Body of pancreas (tissue), 4 donors: Measurements from ENCODE around the gene UGT1A6.

Experiments used
- POLR2A ChIP-seq, 3 donors: fragments of 450-650 bp; IDR thresholded peaks; one replicate each; pipeline ENCODE4 v1.6.1; 2016; ENCODE audit warnings: antibody characterized with exemption in 3 of 3, mild to moderate bottlenecking in 2 of 3
- TF ChIP-seq, protein P1 (sequence below), 7 experiments: fragments of 450-650 bp in 4 of 7; fragments of 200-600 bp in 3 of 7; sonication (generic) in 3 of 7; IDR thresholded peaks; one replicate each; pipeline ENCODE4 v1.5.1; 2016 to 2019; ENCODE audit warnings: antibody characterized with exemption in 7 of 7

DNA sequence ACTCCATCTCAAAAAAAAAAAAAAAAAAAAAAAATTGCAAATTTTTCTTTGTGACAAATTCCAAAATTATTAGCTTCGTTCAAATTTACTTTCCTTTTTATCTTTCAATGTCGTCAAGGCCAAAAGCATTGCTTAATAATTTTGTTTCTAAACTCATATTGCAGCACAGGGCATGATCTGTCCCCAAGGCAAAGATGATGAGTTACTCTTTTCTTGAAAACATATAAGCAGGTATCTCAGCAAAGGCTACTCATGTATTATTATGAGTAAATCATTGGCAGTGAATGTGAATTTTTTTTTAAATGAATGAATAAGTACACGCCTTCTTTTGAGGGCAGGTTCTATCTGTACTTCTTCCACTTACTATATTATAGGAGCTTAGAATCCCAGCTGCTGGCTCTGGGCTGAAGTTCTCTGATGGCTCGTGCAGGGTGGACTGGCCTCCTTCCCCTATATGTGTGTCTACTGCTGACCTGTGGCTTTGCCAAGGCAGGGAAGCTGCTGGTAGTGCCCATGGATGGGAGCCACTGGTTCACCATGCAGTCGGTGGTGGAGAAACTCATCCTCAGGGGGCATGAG lies 11.1 kb upstream of the UGT1A6 start, which contains the start of gene UGT1A7:
- TF ChIP-seq, protein P1, sequence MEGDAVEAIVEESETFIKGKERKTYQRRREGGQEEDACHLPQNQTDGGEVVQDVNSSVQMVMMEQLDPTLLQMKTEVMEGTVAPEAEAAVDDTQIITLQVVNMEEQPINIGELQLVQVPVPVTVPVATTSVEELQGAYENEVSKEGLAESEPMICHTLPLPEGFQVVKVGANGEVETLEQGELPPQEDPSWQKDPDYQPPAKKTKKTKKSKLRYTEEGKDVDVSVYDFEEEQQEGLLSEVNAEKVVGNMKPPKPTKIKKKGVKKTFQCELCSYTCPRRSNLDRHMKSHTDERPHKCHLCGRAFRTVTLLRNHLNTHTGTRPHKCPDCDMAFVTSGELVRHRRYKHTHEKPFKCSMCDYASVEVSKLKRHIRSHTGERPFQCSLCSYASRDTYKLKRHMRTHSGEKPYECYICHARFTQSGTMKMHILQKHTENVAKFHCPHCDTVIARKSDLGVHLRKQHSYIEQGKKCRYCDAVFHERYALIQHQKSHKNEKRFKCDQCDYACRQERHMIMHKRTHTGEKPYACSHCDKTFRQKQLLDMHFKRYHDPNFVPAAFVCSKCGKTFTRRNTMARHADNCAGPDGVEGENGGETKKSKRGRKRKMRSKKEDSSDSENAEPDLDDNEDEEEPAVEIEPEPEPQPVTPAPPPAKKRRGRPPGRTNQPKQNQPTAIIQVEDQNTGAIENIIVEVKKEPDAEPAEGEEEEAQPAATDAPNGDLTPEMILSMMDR (IDR thresholded peaks at IDR 0.05) = no peak
- no peak for TF ChIP-seq POLR2A (IDR thresholded peaks at IDR 0.05)
